ENCODE results near the gene PIK3R6.

PIK3R6 gene

GRCh38 chr17:8910969-8911604, 43.6 kb upstream of the PIK3R6 start:
- no peak for TF ChIP-seq CTCF (conservative IDR thresholded peaks at IDR 0.05; ENCODE audit: control insufficient read depth, insufficient read depth, low read depth, low read length)
- H3K4me3 ChIP-seq (ENCODE audit: control insufficient read depth, low read depth, low read length), result no peak overlapping the region
- DNase-seq (ENCODE audit: low read depth), result no peak

- H3K4me3 ChIP-seq (ENCODE audit: control insufficient read depth, low read depth, low read length), result no peak overlapping the region
- TF ChIP-seq CTCF (conservative IDR thresholded peaks at IDR 0.05; ENCODE audit: control insufficient read depth, insufficient read depth, low read depth, low read length), result no peak
- DNase-seq (ENCODE audit: low read depth), result no peak
Observed at GRCh38 chr17:8909586-8910270, 42.3 kb upstream of the PIK3R6 start.

- no peak for DNase-seq (ENCODE audit: low read depth)
- no peak for TF ChIP-seq CTCF (conservative IDR thresholded peaks at IDR 0.05; ENCODE audit: control insufficient read depth, insufficient read depth, low read depth, low read length)
- H3K4me3 ChIP-seq (ENCODE audit: control insufficient read depth, low read depth, low read length), result no peak overlapping the region
Observed at GRCh38 chr17:8905331-8905730, 37.9 kb upstream of the PIK3R6 start.

- DNase-seq (ENCODE audit: low read depth), result no peak
- H3K4me3 ChIP-seq (ENCODE audit: control insufficient read depth, low read depth, low read length), result no peak overlapping the region
- TF ChIP-seq CTCF (conservative IDR thresholded peaks at IDR 0.05; ENCODE audit: control insufficient read depth, insufficient read depth, low read depth, low read length), result no peak
Observed at GRCh38 chr17:8904686-8905085, 37.2 kb upstream of the PIK3R6 start.

- no peak for DNase-seq (ENCODE audit: low read depth)
- no peak for TF ChIP-seq CTCF (conservative IDR thresholded peaks at IDR 0.05; ENCODE audit: control insufficient read depth, insufficient read depth, low read depth, low read length)
- H3K4me3 ChIP-seq (ENCODE audit: control insufficient read depth, low read depth, low read length), result no peak overlapping the region
Observed at GRCh38 chr17:8904201-8904600, 36.7 kb upstream of the PIK3R6 start.

GRCh38 chr17:8900626-8901585, 33.4 kb upstream of the PIK3R6 start:
- H3K4me3 ChIP-seq (ENCODE audit: control insufficient read depth, low read depth, low read length), result no peak overlapping the region
- DNase-seq (ENCODE audit: low read depth), result no peak
- no peak for TF ChIP-seq CTCF (conservative IDR thresholded peaks at IDR 0.05; ENCODE audit: control insufficient read depth, insufficient read depth, low read depth, low read length)
